Mesothelial cell of epicardium (in vitro differentiated cells): ENCODE results near the gene ATP6V0E2. TPM values are rescaled to one million over a fixed set of nuclear protein-coding genes. Genes with fewer than 3 reads are reported as not detected.
"Not testable (repeated sequence)": the region's sequence is repeated elsewhere in the genome, so short reads cannot be mapped to it uniquely, and the experiment has no call there.

Experiments
- DNase-seq, 2 experiments: peaks; one replicate each; pipeline ENCODE4 v3.0.0; 2021; ENCODE audit warnings: low spot score in 2 of 2; ENCODE audit not compliant: unreplicated experiment in 2 of 2
- H3K27ac Mint-ChIP-seq: 2 replicates; pipeline ENCODE4 v1.8.0; 2021; ENCODE audit warnings: mixed read lengths
- H3K27me3 Mint-ChIP-seq: 2 replicates; pipeline ENCODE4 v1.8.0; 2021; ENCODE audit warnings: low read depth, mixed read lengths
- H3K36me3 Mint-ChIP-seq: 2 replicates; pipeline ENCODE4 v1.8.0; 2021; ENCODE audit warnings: mixed read lengths
- H3K4me1 Mint-ChIP-seq: 2 replicates; pipeline ENCODE4 v1.8.0; 2021; ENCODE audit warnings: mixed read lengths
- H3K4me3 Mint-ChIP-seq: 2 replicates; pipeline ENCODE4 v1.8.0; 2021; ENCODE audit warnings: mild to moderate bottlenecking, moderate library complexity, mixed read lengths
- H3K9me3 Mint-ChIP-seq: 2 replicates; pipeline ENCODE4 v1.8.0; 2021; ENCODE audit warnings: mixed read lengths
- CTCF ChIP-seq: fragments of 200-600 bp; sonication (generic); IDR thresholded peaks from one replicate; pipeline ENCODE4 v1.5.0; 2021; ENCODE audit warnings: antibody characterized with exemption; ENCODE audit not compliant: unreplicated experiment
- total RNA-seq: library from RNA; stranded (reverse); gene quantifications from 3 replicates; pipeline ENCODE4 v1.2.1, GENCODE V29; 2021

Gene ATP6V0E2
- total RNA-seq, 1 donor from 2014 or later: 30.0 TPM

DNA sequence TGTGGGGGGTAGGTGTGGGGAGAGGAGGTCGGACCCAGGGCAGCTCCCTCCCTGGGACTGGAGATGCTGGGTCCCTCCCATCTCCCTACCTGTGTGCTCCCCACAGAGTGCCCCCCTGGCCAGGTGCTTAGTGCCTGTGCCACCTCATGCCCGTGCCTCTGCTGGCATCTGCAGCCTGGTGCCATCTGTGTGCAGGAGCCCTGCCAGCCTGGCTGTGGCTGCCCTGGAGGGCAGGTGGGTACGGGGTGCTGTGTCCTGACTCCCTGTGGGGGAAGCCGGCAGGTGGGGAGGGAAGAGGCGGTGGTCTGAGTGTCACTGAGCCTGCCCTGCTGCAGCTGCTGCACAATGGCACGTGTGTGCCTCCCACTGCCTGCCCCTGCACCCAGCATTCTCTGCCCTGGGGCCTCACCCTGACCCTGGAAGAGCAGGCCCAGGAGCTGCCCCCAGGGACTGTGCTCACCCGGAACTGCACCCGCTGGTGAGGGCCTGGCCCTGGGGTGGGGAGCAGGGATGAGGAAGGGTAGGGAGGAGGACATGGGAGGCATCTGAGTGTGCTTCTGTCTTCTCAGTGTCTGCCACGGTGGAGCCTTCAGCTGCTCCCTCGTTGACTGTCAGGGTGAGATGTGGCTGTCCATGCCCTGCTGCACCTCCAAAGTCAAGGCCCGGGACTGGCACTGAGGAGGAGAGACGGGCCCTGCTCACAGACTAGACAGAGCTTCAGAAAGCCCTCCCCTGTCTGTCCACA, 47.3 kb upstream of the ATP6V0E2 start:
- H3K27ac Mint-ChIP-seq: no peak overlapping the region

GRCh38 chr7:149827089-149827981, 46.4 kb upstream of the ATP6V0E2 start:
- no peak for DNase-seq
- Mint-ChIP-seq H3K36me3 (no peaks in the 10 kb centered on the region), H3K4me3 (no peak overlapping the region), H3K9me3 (no peaks in the 10 kb centered on the region), H3K4me1 (peaks cover 6% of the 10 kb centered on the region), H3K27ac (no peak overlapping the region), H3K27me3 (peaks cover 16% of the 10 kb centered on the region)
- TF ChIP-seq CTCF: no peak

More for the DNA sequence above, 47.3 kb upstream of the ATP6V0E2 start:
- Mint-ChIP-seq H3K4me1 (peaks cover 4% of the 10 kb centered on the region), H3K36me3 (no peaks in the 10 kb centered on the region), H3K27me3 (peaks cover 10% of the 10 kb centered on the region), H3K4me3 (no peak overlapping the region), H3K9me3 (no peaks in the 10 kb centered on the region)
- no peak for DNase-seq
- no peak for TF ChIP-seq CTCF

GRCh38 chr7:149828357-149829309, 45.1 kb upstream of the ATP6V0E2 start:
- peaks cover 6% of the 10 kb centered on the region for H3K4me1 Mint-ChIP-seq
- no peaks in the 10 kb centered on the region for H3K9me3 Mint-ChIP-seq
- H3K27me3 Mint-ChIP-seq: peaks cover 25% of the 10 kb centered on the region
- H3K4me3 Mint-ChIP-seq: no peak overlapping the region
- H3K27ac Mint-ChIP-seq: no peak overlapping the region
- no peaks in the 10 kb centered on the region for H3K36me3 Mint-ChIP-seq
- DNase-seq: no peak
- TF ChIP-seq CTCF: no peak

DNA sequence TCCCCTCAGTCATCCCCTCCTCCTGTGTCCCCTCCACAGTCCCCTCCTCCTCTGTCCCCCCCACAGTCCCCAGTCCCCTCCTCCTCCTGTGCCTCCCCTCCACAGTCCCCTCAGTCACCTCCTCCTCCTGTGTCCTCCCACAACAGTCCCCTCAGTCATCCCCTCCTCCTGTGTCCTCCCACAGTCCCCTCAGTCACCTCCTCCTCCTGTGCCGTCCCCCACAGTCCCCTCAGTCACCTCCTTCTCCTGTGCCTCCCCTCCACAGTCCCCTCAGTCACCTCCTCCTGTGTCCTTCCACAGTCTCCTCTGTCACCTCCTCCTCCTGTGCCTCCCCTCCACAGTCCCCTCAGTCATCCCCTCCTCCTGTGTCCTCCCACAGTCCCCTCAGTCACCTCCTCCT, 43.2 kb upstream of the ATP6V0E2 start:
- not testable (repeated sequence) for H3K9me3 Mint-ChIP-seq, H3K27ac Mint-ChIP-seq, DNase-seq, H3K4me3 Mint-ChIP-seq, H3K4me1 Mint-ChIP-seq, H3K36me3 Mint-ChIP-seq
- peaks cover 42% of the 10 kb centered on the region for H3K27me3 Mint-ChIP-seq

GRCh38 chr7:149830997-149831740, 42.6 kb upstream of the ATP6V0E2 start:
- Mint-ChIP-seq H3K27me3 (peaks cover 47% of the 10 kb centered on the region), H3K36me3 (no peaks in the 10 kb centered on the region), H3K4me1 (peaks cover 6% of the 10 kb centered on the region), H3K9me3 (no peaks in the 10 kb centered on the region), H3K4me3 (no peak overlapping the region), H3K27ac (peak overlapping the region; percentile 19)
- no peak for DNase-seq
- no peak for TF ChIP-seq CTCF
